Stimulated activated CD8-positive, alpha-beta memory T cell treated with anti-CD3 and anti-CD28 coated beads, Interleukin-15, amount 100 ng/mL, for 24 hours (primary cell): ENCODE data around the gene MCTP1.
"Not testable (repeated sequence)": the region's sequence is repeated elsewhere in the genome, so short reads cannot be mapped to it uniquely, and the experiment has no call there.

ENCODE experiments used
- DNase-seq: peaks from one replicate; pipeline ENCODE4 v3.0.0-alpha.2; 2020; ENCODE audit warnings: low read depth

Gene MCTP1

DNA sequence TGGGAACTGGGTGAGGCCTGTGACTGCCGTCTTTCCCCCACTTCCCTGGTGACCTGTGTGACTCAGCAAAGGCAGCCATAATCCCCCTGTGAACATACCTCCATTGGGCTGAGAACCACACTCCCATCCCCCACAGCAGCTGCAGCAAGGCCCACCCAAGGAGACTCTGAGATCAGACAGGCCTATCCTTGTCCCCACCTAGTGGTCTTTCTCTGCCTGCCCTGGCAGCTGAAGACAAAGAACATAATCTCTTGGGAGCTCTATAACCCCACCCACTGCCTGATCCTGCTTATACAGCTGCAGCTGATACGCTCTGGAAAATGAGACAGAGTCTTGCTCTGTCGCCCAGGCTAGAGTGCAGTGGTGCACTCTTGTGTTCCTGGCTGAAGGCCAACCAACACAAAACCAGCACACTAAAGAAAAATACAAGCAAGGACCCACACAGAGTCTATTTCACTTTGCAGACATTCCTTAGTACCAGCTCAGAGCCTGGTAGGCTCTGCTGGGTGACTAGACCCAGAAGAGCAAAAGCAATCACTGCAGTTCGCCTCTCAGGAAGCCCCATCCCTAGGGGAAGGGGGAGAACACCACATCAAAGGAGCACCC is 106.7 kb downstream of the MCTP1 start:
- no peak for DNase-seq

- no peak for DNase-seq
Measured at GRCh38 chr5:95177456-95177855, 107.4 kb downstream of the MCTP1 start.

DNA sequence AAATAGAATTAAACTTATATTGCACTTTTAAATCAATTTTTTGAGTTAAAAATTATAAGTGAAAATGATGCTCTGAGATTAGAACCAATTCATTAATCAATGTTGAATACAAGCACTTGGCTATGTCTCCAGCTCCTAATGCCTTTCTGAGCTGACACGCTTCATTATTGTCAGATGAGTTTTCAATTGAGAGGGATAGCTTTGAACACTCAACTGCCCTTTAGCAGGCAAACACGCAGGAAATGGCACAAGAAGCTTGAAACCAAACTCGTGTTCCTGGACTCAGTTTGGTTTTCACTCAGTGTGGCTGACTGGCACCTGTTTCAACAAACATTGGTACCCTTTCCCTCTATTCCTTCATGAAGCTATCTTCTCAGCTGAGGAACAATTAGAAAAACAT is 109.8 kb downstream of the MCTP1 start:
- no peak for DNase-seq

- DNase-seq, result no peak
Measured at GRCh38 chr5:95172659-95173058, 112.2 kb downstream of the MCTP1 start.

- DNase-seq, result no peak
Measured at GRCh38 chr5:95164861-95165260, 120.0 kb downstream of the MCTP1 start.

- DNase-seq, result no peak
Measured at GRCh38 chr5:95163079-95163478, 121.8 kb downstream of the MCTP1 start.

DNA sequence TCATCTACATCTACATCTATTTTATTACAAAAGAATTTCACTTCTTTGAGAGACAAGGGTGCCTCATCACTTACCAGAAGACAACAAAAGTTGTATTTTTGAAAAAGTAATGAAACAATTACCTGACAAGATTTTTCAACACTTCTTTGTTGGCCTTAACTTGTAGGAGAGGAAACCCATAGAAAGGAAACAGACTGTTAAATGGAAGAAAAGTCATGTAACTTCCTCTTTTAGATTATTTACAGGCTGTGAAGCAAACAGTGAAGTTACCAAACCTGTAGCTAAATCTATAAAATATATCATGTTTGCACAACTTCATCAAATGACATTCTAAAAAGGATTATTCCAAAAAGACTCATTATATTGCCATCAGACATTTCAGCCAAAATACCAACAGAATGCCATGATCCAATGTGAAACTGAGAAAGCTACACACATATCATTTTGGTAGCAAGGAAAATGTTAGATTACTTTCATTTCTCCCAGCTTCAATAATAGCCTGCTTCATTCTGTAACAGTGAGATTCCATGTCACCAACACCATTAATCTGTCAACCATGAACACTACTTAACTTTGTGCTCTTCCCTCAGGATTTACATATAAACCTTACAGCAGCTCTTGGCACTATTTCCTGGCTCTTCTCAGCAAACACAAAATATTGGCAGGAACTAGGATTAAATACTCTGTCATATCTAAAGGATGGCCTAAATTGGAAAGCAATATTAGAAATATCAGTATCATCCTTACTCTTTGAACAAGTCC is 122.5 kb downstream of the MCTP1 start:
- DNase-seq, result no peak

GRCh38 chr5:95159603-95160002 is 125.3 kb downstream of the MCTP1 start:
- no peak for DNase-seq

DNA sequence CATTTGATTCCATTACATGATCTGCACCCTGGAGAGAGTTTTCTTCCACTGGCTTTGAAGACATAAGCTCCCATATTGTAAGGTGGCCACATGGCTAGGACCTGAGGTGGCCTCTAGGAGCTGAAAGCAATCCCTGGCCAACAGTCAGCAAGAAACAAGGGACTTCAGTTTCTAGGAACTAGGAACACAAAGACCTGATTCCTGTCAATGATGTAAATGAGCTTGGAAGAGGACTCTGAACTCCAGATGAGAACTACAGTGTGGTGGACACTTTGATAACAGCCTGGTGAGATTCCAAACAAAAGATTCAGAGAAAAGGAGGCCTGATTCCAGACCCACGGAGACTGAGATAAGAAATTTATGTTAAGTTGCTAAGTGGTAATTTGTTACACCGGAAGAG is 129.0 kb downstream of the MCTP1 start:
- no peak for DNase-seq

DNA sequence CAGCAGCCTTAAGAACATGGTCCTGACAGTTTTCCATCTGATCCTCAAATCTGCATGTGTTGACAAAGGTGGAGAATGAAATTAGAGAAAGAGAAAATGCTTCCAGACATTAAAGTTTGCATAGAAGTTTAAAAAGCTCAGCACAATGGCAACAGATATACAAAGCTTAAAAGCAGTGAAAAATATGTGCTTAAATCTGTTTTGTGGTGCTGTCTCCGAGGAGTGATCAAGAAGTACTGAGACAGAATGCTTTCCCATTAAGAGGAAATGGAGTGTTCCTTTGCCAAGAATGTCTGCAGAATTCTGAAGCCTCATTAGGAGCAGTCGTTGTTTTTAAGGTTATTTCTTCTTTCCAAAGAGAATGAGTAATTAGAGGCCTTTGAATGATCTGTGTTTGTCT is 131.4 kb downstream of the MCTP1 start:
- no peak for DNase-seq

DNA sequence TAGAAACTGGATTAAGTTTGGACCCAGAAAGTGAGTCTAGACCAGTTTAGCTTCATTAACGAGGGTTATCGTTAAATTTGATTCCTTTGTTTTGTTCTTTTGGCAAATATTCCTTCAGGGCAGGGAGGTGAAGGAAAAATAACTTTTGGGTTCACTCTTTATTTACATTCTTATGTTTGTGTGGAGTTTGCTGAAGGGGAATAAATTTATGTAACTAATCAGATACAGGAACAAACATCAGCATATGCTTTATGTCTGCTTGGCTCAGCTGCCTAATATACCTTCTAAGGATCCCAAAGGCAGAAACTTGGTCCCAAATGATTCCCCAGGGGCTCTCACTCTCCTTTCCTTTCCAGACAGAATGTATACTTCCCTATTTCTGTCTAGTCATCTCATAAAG is 132.4 kb downstream of the MCTP1 start:
- no peak for DNase-seq

GRCh38 chr5:95152131-95152530 is 132.8 kb downstream of the MCTP1 start:
- DNase-seq, result no peak

DNA sequence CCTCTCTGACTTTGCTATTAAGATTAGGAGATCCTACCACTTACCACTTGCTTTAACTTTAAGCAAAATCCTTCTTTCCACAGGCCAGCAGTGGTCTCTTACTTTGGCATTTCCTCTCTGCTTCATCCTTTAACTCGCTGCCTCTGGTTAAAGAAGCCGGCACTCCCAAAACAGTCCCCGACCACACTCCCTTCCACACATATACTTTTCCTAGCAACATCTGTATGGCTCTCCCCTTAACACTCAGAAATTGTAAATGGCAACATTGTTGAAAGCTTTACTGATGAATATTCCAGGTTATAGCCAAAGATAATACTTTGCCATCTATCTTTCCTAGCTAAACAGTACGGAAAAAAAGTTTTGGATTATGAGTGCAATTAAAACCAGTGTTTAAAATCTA is 133.2 kb downstream of the MCTP1 start:
- DNase-seq, result no peak

DNA sequence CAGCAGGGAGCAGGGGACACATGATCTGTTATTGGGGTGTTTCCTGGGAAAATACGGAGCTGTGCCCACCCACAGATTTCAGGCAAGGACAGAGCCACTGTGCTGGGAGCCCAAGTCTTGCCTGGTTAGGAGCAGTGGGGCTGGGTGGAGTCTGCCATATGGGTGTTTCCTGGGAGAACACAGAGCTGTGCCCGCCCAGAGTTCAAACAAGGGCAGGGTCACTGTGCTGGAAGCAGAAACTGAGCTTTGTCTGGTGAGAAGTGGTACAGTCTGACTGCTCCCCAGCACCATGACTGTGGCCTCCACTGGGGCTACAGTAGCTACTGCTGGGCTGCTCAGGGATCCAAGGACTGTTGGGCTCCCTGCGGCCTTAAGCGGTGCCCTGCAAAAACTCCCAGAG is 135.5 kb downstream of the MCTP1 start:
- no peak for DNase-seq

DNA sequence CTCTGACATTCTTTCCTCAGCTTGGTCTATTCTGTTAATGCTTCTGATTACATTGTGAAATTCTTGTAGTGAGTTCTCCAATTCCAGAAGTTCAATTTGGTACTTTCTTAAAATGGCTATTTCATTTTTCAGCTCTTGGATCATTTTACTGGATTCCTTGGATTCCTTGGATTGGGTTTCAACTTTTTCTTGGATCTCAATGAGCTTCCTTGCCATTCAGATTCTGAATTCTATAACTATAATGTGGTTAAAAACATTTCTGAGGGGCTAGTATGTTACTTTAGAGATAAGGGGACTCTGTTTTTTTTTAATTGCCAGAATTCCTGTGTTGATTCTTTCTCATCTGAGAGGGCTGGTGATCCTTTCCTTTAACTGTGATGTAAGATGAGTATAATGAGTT is 136.4 kb downstream of the MCTP1 start:
- no peak for DNase-seq

- DNase-seq, result not testable (repeated sequence)
Measured at GRCh38 chr5:95143858-95144257, 141.0 kb downstream of the MCTP1 start.

- DNase-seq, result no peak
Measured at GRCh38 chr5:95142145-95142544, 142.7 kb downstream of the MCTP1 start.

DNA sequence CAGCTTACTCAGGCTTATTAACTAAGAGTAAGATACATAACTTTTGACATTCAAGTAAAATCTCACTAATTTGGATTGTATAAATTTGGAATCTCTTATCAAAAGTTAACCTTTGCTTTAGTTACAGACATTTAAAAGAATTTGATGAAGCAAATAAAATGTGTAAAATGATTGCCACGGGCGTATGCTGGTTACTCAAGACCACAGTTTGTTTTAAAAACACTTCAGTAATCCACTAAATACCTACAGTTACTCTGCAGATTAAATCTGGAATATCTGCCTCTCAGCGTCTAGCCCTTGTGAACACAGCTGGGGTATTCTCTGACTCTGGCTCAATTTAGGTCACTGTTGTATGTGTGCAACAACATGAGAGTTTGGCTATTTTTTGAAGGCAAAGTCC is 143.8 kb downstream of the MCTP1 start:
- DNase-seq, result no peak

- DNase-seq, result no peak
Measured at GRCh38 chr5:95134326-95134725, 150.6 kb downstream of the MCTP1 start.

- DNase-seq, result no peak
Measured at GRCh38 chr5:95132096-95132495, 152.8 kb downstream of the MCTP1 start.

GRCh38 chr5:95130941-95131340 is 154.0 kb downstream of the MCTP1 start:
- no peak for DNase-seq

DNA sequence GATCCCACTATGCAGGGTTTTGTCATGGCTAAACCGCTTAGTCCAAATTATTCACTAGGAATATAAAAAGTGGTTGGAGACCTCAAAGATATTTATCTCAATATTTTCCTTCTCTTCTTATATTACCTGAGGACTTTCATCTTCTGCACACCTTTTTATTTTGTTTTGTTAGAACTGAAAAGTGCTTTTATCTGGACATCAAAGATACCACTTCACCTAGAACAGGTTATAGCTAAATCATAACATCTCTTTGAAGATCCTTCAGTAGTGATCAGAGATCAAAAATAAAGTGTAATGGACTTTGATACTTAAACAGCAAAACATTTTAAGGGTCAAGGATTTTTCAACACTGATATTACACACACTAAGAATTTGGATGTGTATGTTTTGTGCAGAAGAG is 160.2 kb downstream of the MCTP1 start:
- DNase-seq, result no peak

- no peak for DNase-seq
Measured at GRCh38 chr5:95124101-95124500, 160.8 kb downstream of the MCTP1 start.

- no peak for DNase-seq
Measured at GRCh38 chr5:95114902-95115301, 170.0 kb downstream of the MCTP1 start.
